Activated B cell treated with CpG ODN at 0.5 μM for 24 hours (primary cell): ENCODE results near the gene TTYH1. TPM values are rescaled to one million over a fixed set of nuclear protein-coding genes. Genes with fewer than 3 reads are reported as not detected.

Source experiments
- ATAC-seq: fragments of 200-7000 bp; cut with Tn5 transposase; one replicate; pipeline ENCODE4 v1.10.0; 2021; ENCODE audit warnings: low read depth, mild to moderate bottlenecking, moderate library complexity
- CTCF ChIA-PET: fragments of 350-600 bp; sonication (Branson Sonifier 250); formaldehyde crosslinking; loops from one replicate; lab custom pipeline; 2021; ENCODE audit warnings: antibody characterized with exemption; lab: Charles Lee
- POLR2A ChIA-PET: fragments of 350-600 bp; sonication (Branson Sonifier 250); formaldehyde crosslinking; loops from one replicate; lab custom pipeline; 2021; ENCODE audit warnings: antibody characterized with exemption; lab: Charles Lee
- DNase-seq: peaks from one replicate; pipeline ENCODE4 v3.0.0; 2022
- H3K27ac Mint-ChIP-seq: one replicate; pipeline ENCODE4 v1.8.0; 2020; ENCODE audit warnings: mixed read lengths
- H3K27me3 Mint-ChIP-seq: one replicate; pipeline ENCODE4 v1.8.0; 2021; ENCODE audit warnings: mixed read lengths
- H3K36me3 Mint-ChIP-seq: one replicate; pipeline ENCODE4 v1.8.0; 2021; ENCODE audit warnings: low read depth, mixed read lengths
- H3K4me1 Mint-ChIP-seq: one replicate; pipeline ENCODE4 v1.8.0; 2021; ENCODE audit warnings: mixed read lengths
- H3K4me3 Mint-ChIP-seq: one replicate; pipeline ENCODE4 v1.8.0; 2020; ENCODE audit warnings: mild to moderate bottlenecking, mixed read lengths
- H3K9me3 Mint-ChIP-seq: one replicate; pipeline ENCODE4 v1.8.0; 2020; ENCODE audit warnings: mixed read lengths
- CTCF ChIP-seq: fragments of 200-600 bp; IDR thresholded peaks from one replicate; pipeline ENCODE4 v1.8.0; 2022; ENCODE audit warnings: antibody characterized with exemption, mild to moderate bottlenecking
- intact Hi-C: fragments of 100-400 bp; cut with micrococcal nuclease; formaldehyde crosslinking; loops from one replicate; pipeline ENCODE4 v1.15.1; 2024
- total RNA-seq: library from RNA; stranded (reverse); gene quantifications from 2 replicates; pipeline ENCODE4 v1.2.3, GENCODE V29; 2022

TTYH1 gene
- total RNA-seq, 1 donor from 2014 or later: not detected

GRCh38 chr19:54470991-54471782 lies 55.9 kb downstream of the TTYH1 start:
- peaks cover 26% of the 10 kb centered on the region for H3K27me3 Mint-ChIP-seq
- H3K36me3 Mint-ChIP-seq: no peaks in the 10 kb centered on the region
- POLR2A ChIA-PET: no interaction called here
- H3K4me1 Mint-ChIP-seq: peaks cover 17% of the 10 kb centered on the region
- no peak overlapping the region for H3K27ac Mint-ChIP-seq
- ATAC-seq (peak; percentile 37), DNase-seq (no peak)
- H3K4me3 Mint-ChIP-seq: peak overlapping the region; percentile 41
- no peak for TF ChIP-seq CTCF
- intact Hi-C loops: no loop called here
- H3K9me3 Mint-ChIP-seq: no peaks in the 10 kb centered on the region
- CTCF ChIA-PET: no interaction called here

GRCh38 chr19:54473071-54473891 lies 58.0 kb downstream of the TTYH1 start, which contains the start of gene CDC42EP5:
TSS of gene CDC42EP5 (minus strand) at chr19:54473296. CDS start at chr19:54465547, 7,749 bp downstream.
- Mint-ChIP-seq H3K4me3 (no peak within 1 kb of the TSS), H3K4me1 (peaks cover 14% of the 10 kb centered on the region), H3K27me3 (peaks cover 36% of the 10 kb centered on the region), H3K9me3 (no peaks in the 10 kb centered on the region), H3K27ac (no peak within 1 kb of the TSS), H3K36me3 (no peaks in the 10 kb centered on the region)
- DNase-seq (no peak), ATAC-seq (no peak)
- POLR2A ChIA-PET: interaction anchor here (0.6 to 1.0 kb wide), 2 partner anchors 10 to 12 kb away, joined by 3 read pairs; partner anchors contain the start of gene LENG9
- no peak for TF ChIP-seq CTCF
- intact Hi-C loops: no loop called here
- CTCF ChIA-PET: interaction anchor here (1.0 kb wide), 1 partner anchor 8 kb away, joined by 3 read pairs; no protein-coding TSS in a partner anchor

GRCh38 chr19:54473892-54474372 lies 58.7 kb downstream of the TTYH1 start:
- ChIA-PET CTCF (interaction anchor here (1.0 kb wide), 1 partner anchor 8 kb away, joined by 3 read pairs; no protein-coding TSS in a partner anchor), POLR2A (interaction anchor here (0.6 to 1.0 kb wide), 2 partner anchors 10 to 12 kb away, joined by 3 read pairs; partner anchors contain the start of gene LENG9)
- Mint-ChIP-seq H3K9me3 (no peaks in the 10 kb centered on the region), H3K4me3 (no peak overlapping the region), H3K36me3 (no peaks in the 10 kb centered on the region), H3K4me1 (peaks cover 14% of the 10 kb centered on the region), H3K27me3 (peaks cover 40% of the 10 kb centered on the region), H3K27ac (no peak overlapping the region)
- intact Hi-C loops: no loop called here
- no peak for TF ChIP-seq CTCF
- no peak for DNase-seq
- no peak for ATAC-seq

- CTCF ChIA-PET: no interaction called here
Observed at GRCh38 chr19:54475706-54476105, 60.4 kb downstream of the TTYH1 start.

More at GRCh38 chr19:54475706-54476105, 60.4 kb downstream of the TTYH1 start:
- Mint-ChIP-seq H3K9me3 (no peaks in the 10 kb centered on the region), H3K4me1 (peaks cover 12% of the 10 kb centered on the region), H3K36me3 (no peaks in the 10 kb centered on the region), H3K4me3 (no peak overlapping the region), H3K27me3 (peaks cover 26% of the 10 kb centered on the region), H3K27ac (no peak overlapping the region)
- POLR2A ChIA-PET: no interaction called here
- intact Hi-C loops: no loop called here
- no peak for ATAC-seq
- no peak for TF ChIP-seq CTCF
- DNase-seq: no peak
